DND-41 (cell line): ENCODE measurements around the gene AGMO.

Experiments used
- ATAC-seq: fragments of 200-7000 bp; cut with Tn5 transposase; 3 replicates; pipeline ENCODE4 v1.9.1; 2021; ENCODE audit warnings: low read depth; ENCODE audit not compliant: insufficient read depth
- DNase-seq: peaks from one replicate; pipeline ENCODE4 v3.0.0-alpha.2; 2020
- H2AFZ ChIP-seq: 2 replicates; pipeline ENCODE4 v1.6.0; 2012; ENCODE audit warnings: low read depth, low read length
- H3K27ac ChIP-seq: 2 replicates; pipeline ENCODE4 v1.5.1; 2012; ENCODE audit warnings: low read length, inconsistent platforms
- H3K27me3 ChIP-seq: fragments of 200-600 bp; sonication (generic); 2 replicates; pipeline ENCODE4 v1.6.0; 2012; ENCODE audit warnings: low read length, mild to moderate bottlenecking, inconsistent platforms; ENCODE audit not compliant: insufficient read depth, poor library complexity
- H3K36me3 ChIP-seq: 2 replicates; pipeline ENCODE4 v1.5.1; 2012; ENCODE audit warnings: low read length, inconsistent platforms; ENCODE audit not compliant: insufficient read depth
- H3K4me1 ChIP-seq: 2 replicates; pipeline ENCODE4 v1.5.1; 2012; ENCODE audit warnings: mild to moderate bottlenecking, low read length; ENCODE audit not compliant: insufficient read depth
- H3K4me2 ChIP-seq: 2 replicates; pipeline ENCODE4 v1.6.0; 2012; ENCODE audit warnings: mild to moderate bottlenecking, moderate library complexity, low read length, inconsistent platforms; ENCODE audit not compliant: insufficient read depth
- H3K4me3 ChIP-seq, 2 experiments: fragments of 200-600 bp in 1 of 2; shearing (Covaris generic) in 1 of 2; 2 replicates each; pipeline ENCODE4 v1.5.1; 2012 to 2016; ENCODE audit warnings: inconsistent platforms in 2 of 2, low read length in 2 of 2, mild to moderate bottlenecking in 2 of 2, low read depth in 1 of 2, moderate library complexity in 1 of 2
- H3K79me2 ChIP-seq: 2 replicates; pipeline ENCODE4 v1.6.0; 2012; ENCODE audit warnings: low read length, inconsistent platforms; ENCODE audit not compliant: insufficient read depth
- H3K9ac ChIP-seq: 2 replicates; pipeline ENCODE4 v1.6.0; 2012; ENCODE audit warnings: low read depth, mild to moderate bottlenecking, inconsistent platforms, low read length, moderate library complexity
- H3K9me3 ChIP-seq: 2 replicates; pipeline ENCODE4 v1.5.1; 2012; ENCODE audit warnings: low read length, moderate library complexity, mild to moderate bottlenecking, inconsistent platforms; ENCODE audit not compliant: insufficient read depth, severe bottlenecking
- H4K20me1 ChIP-seq: 2 replicates; pipeline ENCODE4 v1.6.0; 2012; ENCODE audit warnings: low read length; ENCODE audit not compliant: insufficient read depth
- CTCF ChIP-seq: IDR thresholded peaks from 2 replicates; pipeline ENCODE4 v1.5.1; 2012; ENCODE audit warnings: borderline replicate concordance, low read length, moderate library complexity, mild to moderate bottlenecking; ENCODE audit not compliant: poor library complexity, severe bottlenecking; ENCODE audit errors: extremely low read depth
- EZH2 ChIP-seq: IDR thresholded peaks from 3 replicates; pipeline ENCODE4 v1.6.1; 2012; ENCODE audit warnings: borderline replicate concordance, low read depth, mild to moderate bottlenecking, moderate library complexity, low read length, inconsistent platforms; ENCODE audit not compliant: severe bottlenecking

AGMO gene

GRCh38 chr7:15291699-15292098 is 270.1 kb downstream of the AGMO start:
- Histone ChIP-seq H2AFZ (no peak overlapping the region), H3K4me3 (no peak overlapping the region), H3K4me1 (no peaks in the 10 kb centered on the region), H3K4me2 (no peak overlapping the region), H3K9me3 (no peaks in the 10 kb centered on the region), H3K27me3 (no peaks in the 10 kb centered on the region), H3K36me3 (no peaks in the 10 kb centered on the region), H3K9ac (no peak overlapping the region), H3K79me2 (no peaks in the 10 kb centered on the region), H4K20me1 (no peaks in the 10 kb centered on the region), H3K27ac (no peak overlapping the region)
- ATAC-seq (no peak), DNase-seq (no peak)
- TF ChIP-seq CTCF = no peak
- no peak for TF ChIP-seq EZH2

- Histone ChIP-seq H3K27ac (no peak overlapping the region), H2AFZ (no peak overlapping the region), H3K9me3 (no peaks in the 10 kb centered on the region), H3K9ac (no peak overlapping the region), H3K4me2 (no peak overlapping the region), H3K27me3 (no peaks in the 10 kb centered on the region), H3K4me3 (no peak overlapping the region), H3K4me1 (no peaks in the 10 kb centered on the region), H4K20me1 (no peaks in the 10 kb centered on the region), H3K36me3 (no peaks in the 10 kb centered on the region), H3K79me2 (no peaks in the 10 kb centered on the region)
- ATAC-seq (no peak), DNase-seq (no peak)
- TF ChIP-seq CTCF = no peak
- no peak for TF ChIP-seq EZH2
Observed at GRCh38 chr7:15288741-15289140, 273.1 kb downstream of the AGMO start.

GRCh38 chr7:15284396-15284795 is 277.4 kb downstream of the AGMO start:
- Histone ChIP-seq H3K36me3 (no peaks in the 10 kb centered on the region), H3K4me2 (no peak overlapping the region), H3K9me3 (peaks cover 4% of the 10 kb centered on the region), H4K20me1 (no peaks in the 10 kb centered on the region), H3K4me1 (no peaks in the 10 kb centered on the region), H3K27me3 (no peaks in the 10 kb centered on the region), H3K79me2 (no peaks in the 10 kb centered on the region), H3K27ac (no peak overlapping the region), H3K9ac (no peak overlapping the region), H2AFZ (no peak overlapping the region), H3K4me3 (no peak overlapping the region)
- TF ChIP-seq EZH2 (no peak), CTCF (no peak)
- no peak for ATAC-seq
- no peak for DNase-seq

- H3K4me2 ChIP-seq = no peak overlapping the region
- H2AFZ ChIP-seq = no peak overlapping the region
- no peaks in the 10 kb centered on the region for H3K79me2 ChIP-seq
- H3K9me3 ChIP-seq = peaks cover 9% of the 10 kb centered on the region
- no peaks in the 10 kb centered on the region for H3K36me3 ChIP-seq
- no peak overlapping the region for H3K4me3 ChIP-seq
- no peak overlapping the region for H3K27ac ChIP-seq
- ATAC-seq (no peak), DNase-seq (no peak)
- H3K4me1 ChIP-seq = no peaks in the 10 kb centered on the region
- TF ChIP-seq EZH2 = no peak
- TF ChIP-seq CTCF = no peak
- H3K9ac ChIP-seq = no peak overlapping the region
- no peaks in the 10 kb centered on the region for H3K27me3 ChIP-seq
- H4K20me1 ChIP-seq = no peaks in the 10 kb centered on the region
Observed at GRCh38 chr7:15280078-15280733, 281.6 kb downstream of the AGMO start.
